NCI-H1436 treated with DMSO at 0.1 percent for 48 hours (cell line): ENCODE measurements around the gene ADAMTSL1.
"Not testable (repeated sequence)": the region's sequence is repeated elsewhere in the genome, so short reads cannot be mapped to it uniquely, and the experiment has no call there.

Source experiments
- DNase-seq: peaks from one replicate; lab custom pipeline; 2025; lab: John Stamatoyannopoulos, UW

Gene ADAMTSL1

GRCh38 chr9:18863791-18864190 lies 389.8 kb downstream of the ADAMTSL1 start:
- no peak for DNase-seq

- no peak for DNase-seq
These were observed 390.6 kb downstream of the ADAMTSL1 start for GRCh38 chr9:18864516-18864915.

DNA sequence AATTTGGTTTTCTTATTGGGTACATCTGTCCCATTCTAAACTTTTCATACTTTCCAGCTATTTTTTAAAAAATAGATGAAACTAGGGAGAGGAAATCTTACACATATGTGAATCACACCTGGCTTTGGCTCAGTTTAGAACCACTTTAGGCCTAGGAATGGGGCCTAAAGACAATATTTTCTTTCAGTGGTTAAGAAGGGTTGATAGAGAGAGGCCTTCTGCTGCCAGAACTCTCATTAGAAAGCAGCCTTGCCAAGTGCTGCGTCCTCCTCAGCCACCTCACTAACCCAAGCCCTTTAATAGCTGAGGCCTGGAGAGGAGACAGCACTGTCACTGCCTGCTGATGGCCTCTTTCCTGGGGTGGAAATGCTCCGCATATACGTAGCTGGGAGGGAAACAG lies 391.6 kb downstream of the ADAMTSL1 start:
- DNase-seq: no peak

DNA sequence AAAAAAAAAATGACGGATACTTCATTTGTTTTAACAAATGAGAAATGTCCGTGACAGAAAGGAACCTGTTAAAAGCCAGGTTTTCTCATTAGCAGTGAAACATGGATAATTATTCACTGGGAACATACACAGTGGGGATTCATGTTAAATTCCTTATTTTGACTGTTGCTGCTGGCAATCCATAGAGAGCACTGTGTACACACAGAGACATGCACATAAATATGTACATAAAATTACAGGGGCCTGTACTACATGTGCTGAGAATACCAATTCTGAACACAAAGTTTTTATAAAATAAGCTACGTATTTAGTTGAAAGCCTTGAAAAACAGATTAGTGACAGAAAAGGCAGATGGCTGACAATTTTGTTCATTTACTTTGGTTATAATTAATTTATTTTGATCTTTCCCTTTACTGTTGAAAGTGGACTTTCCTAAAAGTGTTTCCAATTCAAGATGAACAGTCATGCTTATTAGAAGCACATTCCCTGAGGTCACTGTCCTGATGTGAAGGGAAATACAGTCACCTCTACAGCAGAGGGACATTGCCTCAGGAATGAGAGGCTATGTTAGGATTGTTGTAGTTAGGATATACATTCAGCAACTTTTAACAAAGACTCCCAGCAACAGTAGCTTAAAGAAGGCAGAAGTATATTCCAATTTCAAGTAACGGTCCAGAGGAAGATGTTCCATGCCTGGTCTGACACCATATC lies 392.3 kb downstream of the ADAMTSL1 start:
- no peak for DNase-seq

GRCh38 chr9:18869725-18870124 lies 395.8 kb downstream of the ADAMTSL1 start:
- no peak for DNase-seq

- no peak for DNase-seq
These were observed 400.1 kb downstream of the ADAMTSL1 start for GRCh38 chr9:18874069-18874468.

- not testable (repeated sequence) for DNase-seq
These were observed 401.0 kb downstream of the ADAMTSL1 start for GRCh38 chr9:18874990-18875389.

DNA sequence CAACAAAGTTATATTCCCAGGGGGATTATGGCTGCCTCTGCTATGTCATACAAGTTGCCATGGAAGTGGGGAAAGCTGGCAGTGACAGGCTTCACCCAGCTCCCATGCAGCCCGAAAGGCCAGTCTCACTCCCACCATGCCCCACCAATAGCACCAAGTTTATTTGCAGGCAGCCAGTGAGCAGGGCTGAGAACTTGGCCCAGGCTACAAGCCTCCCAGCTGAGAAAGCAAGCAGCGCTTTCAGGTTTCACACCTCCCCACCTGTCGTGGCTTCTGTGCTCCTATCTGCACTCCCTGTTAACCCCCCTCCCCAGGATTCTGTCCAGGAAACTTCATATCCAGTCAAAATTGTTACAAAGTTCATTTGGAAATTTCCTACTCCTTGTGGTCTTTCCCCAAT lies 404.0 kb downstream of the ADAMTSL1 start:
- no peak for DNase-seq

- DNase-seq: no peak
These were observed 407.8 kb downstream of the ADAMTSL1 start for GRCh38 chr9:18881758-18882157.

GRCh38 chr9:18887546-18887945 lies 413.6 kb downstream of the ADAMTSL1 start:
- no peak for DNase-seq

- no peak for DNase-seq
These were observed 414.3 kb downstream of the ADAMTSL1 start for GRCh38 chr9:18888290-18888689.

DNA sequence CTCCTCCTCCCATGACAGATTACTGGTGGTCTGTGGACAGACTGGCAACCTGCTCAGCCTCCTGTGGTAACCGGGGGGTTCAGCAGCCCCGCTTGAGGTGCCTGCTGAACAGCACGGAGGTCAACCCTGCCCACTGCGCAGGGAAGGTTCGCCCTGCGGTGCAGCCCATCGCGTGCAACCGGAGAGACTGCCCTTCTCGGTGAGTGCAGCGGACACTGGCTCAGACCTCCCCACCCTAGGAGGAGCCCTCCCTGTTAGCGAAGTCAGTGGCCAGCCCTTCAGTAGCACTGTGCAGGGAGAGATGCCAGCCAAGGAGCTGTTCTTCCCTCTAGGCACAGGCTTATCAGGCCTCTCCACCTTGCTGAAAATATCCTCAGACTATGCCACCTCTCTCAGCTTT lies 415.6 kb downstream of the ADAMTSL1 start:
- DNase-seq: no peak

DNA sequence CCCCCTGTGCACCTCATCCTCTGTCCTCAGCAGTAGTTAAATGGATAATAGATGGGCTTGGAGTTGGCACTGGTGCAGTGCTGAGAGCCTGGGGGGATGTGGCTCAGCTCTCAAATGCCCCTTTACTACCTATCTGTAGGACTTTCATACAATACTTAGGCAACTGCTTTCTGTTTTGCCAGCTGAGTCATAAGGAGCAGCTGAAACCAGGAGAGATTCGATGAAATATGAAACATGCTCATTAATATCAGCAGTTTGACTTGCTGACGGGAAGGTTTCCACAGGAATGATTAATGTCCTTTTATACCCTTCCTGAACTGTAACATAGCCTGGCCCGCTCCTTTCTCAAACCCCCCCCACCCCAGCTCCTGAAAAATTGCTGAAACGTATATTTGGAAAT lies 416.4 kb downstream of the ADAMTSL1 start:
- no peak for DNase-seq

- no peak for DNase-seq
These were observed 418.2 kb downstream of the ADAMTSL1 start for GRCh38 chr9:18891946-18892670.

DNA sequence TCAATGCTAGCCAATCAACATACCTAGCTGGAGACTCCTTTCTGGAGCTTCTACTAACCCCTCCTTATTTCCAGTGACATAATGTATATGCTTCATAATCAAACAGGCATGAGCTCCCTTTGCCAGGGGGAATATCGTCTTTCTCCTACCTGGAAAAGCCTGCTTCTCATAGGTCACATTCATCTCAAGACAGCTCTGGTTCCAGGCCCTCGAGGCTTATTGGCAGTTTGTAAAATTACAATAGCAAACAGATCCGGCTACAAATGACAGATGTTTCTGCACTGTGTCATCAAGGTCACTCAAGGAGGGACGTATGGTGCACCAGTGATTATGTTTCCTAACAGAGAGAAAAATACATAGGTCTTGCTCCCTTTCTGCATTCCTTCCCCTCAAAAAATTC lies 419.1 kb downstream of the ADAMTSL1 start:
- DNase-seq: no peak

- no peak for DNase-seq
These were observed 419.5 kb downstream of the ADAMTSL1 start for GRCh38 chr9:18893491-18893890.

DNA sequence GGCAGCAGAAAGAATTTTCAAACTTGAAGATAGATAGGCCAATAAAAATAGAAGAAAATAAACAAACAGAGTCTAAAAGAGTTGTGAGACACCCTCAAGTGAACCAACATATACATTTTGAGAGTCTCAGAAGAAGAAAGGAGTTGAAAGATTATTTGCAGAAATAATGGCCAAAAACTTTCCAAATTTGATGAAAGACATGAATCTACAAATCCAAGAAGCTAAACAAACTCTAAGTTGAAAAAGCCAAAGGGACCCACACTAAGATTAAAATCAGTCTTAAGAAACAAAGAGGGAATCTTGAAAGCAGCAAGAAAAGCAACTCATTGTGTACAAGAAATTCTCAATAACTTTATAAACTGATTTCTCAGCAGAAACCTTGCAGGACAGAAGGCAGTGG lies 422.1 kb downstream of the ADAMTSL1 start:
- no peak for DNase-seq

GRCh38 chr9:18896531-18897179 lies 422.7 kb downstream of the ADAMTSL1 start:
- DNase-seq: no peak

GRCh38 chr9:18903450-18903849 lies 429.5 kb downstream of the ADAMTSL1 start:
- DNase-seq: no peak

DNA sequence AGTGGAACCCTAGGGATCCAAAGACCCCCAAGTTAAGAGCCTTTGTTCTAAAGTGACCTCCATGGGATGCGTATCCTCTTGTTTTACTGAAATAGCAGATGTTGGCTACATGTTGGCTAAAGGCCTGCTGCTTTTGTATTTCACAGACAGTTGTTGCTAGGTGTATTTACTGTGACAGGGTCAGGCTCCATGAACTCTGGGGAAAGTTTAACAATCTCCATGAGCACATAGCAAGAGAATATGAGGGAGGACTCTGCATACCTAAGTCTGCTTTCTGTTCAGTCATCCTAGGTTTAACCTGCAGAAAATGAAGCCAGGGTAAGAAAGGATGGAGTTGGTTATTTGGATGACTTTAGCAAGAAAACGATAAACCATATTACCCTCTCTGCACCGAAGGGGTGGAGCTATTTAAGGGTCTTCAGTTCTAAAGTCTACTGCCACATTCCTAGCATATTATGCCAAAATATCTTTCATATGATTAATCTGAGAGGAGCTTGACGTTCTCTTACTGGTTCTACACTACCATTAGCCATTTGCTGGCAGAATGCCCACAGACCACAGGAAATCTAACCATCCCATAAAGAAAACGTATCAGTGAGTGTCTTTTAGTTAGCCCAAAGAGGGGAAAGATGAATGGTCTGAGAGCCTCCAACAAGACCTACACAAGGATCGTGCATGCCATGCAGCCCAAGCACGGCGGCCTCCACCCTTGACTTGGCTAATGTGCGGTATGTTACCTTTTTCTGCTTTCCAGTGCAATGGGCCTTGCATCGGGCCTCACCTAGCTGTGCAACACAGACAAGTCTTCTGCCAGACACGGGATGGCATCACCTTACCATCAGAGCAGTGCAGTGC lies 431.3 kb downstream of the ADAMTSL1 start:
- DNase-seq: no peak

- no peak for DNase-seq
These were observed 432.1 kb downstream of the ADAMTSL1 start for GRCh38 chr9:18905883-18906629.
